GM18526 (cell line): ENCODE measurements around the gene APEX1.

Experiments
- POLR2A ChIP-seq: IDR thresholded peaks from 3 replicates; pipeline ENCODE4 v1.6.1; 2011; ENCODE audit not compliant: insufficient read length; ENCODE audit errors: extremely low read depth

Gene APEX1

DNA sequence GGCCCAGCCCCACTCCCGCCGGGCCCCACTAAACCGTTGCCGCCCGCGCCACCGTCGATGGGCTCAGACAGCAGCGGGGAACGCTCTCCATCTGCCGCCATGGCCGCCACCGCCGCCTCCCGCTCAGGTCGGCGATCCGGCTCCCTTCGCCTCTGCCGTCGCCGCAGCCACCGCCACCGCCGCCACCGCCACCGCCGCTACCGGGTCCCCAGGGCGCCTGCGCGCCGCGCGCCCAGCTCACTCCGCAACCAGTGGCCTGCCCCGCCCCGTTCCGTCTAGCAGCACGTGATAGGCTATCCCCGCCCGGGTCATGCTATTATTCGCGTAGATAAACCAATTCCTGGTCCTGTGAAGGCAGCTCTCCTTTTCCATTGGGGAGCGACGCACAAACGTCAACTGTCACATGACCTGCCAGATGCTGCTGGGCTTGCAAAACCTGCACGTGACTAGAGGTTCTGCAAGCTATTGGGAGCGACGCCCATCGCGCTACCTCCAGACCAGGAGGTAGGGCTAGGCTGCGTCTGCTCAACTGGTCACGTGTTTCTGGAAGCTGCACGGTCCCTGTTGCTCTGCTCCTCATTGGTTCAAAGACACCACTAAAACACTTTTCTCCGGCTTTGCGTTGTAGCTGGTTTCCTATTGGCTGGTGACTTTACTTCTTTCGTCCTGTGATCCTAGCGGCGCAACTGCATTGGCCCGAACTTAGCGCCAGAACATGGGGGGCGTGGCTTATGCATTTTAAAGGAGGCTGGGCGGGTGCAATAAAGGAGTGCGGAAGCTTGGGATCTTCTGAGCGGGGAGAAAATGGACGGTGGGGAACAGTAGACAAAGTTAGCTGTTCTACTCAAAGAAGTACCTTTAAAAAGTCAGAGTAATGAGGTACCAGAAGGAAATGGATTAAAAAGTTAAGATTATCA lies 6.5 kb downstream of the APEX1 start, which contains the start of gene PIP4P1:
PIP4P1 (minus strand) TSS at position 210 of the 917 bp plus-strand sequence; CDS start at position 101, 109 bp downstream.
- peak; percentile 67 for TF ChIP-seq POLR2A

GRCh38 chr14:20468764-20469241 lies 13.8 kb downstream of the APEX1 start:
- TF ChIP-seq POLR2A: no peak

DNA sequence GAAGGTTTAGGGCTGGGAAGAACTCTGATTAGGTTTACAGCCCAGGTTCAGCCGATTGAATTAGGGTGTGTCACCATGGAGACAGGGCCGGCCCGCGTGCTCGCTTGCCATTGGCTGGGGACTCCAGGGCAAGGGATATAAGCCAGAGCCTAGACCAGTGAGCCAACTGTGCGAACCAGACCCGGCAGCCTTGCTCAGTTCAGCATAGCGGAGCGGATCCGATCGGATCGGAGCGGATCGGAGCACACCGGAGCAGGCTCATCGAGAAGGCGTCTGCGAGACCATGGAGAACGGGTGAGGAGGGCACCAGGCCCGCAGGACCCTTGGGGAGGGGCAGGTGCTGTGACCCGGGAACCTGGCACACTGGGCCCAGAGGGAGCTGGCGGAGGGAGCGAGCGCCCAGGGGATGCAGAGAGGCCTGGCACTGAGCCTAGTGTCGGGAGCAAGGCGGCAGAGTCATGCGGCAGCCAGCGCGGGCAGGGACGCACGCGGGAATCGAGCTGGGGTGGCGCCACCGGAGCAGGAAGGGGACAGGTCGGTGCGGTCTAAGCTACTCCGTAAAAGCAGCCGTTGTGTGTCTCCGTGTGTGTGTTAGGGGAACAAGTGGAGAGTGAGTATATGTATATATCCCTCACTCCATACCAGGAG lies 14.3 kb downstream of the APEX1 start, which contains the start of gene PNP:
PNP (plus strand) TSS at position 165 of the 648 bp plus-strand sequence; CDS start at position 284, 119 bp downstream.
- TF ChIP-seq POLR2A: peak; percentile 99

- no peak for TF ChIP-seq POLR2A
These were observed 15.0 kb downstream of the APEX1 start for GRCh38 chr14:20469890-20470602.

GRCh38 chr14:20470603-20470901 lies 15.5 kb downstream of the APEX1 start:
- TF ChIP-seq POLR2A: no peak

- no peak for TF ChIP-seq POLR2A
These were observed 17.6 kb downstream of the APEX1 start for GRCh38 chr14:20472536-20473169.

DNA sequence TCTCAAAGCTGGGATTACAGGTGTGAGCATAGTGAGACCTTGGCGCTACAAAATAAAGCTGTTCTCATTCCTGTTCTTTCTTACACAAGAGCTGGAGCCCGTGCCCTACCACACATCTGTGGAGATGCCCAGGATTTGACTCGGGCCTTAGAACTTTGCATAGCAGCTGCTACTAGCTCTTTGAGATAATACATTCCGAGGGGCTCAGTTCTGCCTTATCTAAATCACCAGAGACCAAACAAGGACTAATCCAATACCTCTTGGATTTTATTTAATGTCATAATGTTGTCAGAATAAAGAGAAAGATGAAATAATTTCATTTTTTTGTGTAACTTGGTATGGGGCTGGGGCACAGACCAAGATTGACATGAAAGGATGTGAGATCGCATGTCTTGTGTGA lies 21.8 kb downstream of the APEX1 start:
- TF ChIP-seq POLR2A: no peak

GRCh38 chr14:20477211-20477876 lies 22.3 kb downstream of the APEX1 start:
- TF ChIP-seq POLR2A: no peak

- TF ChIP-seq POLR2A: no peak
These were observed 23.9 kb downstream of the APEX1 start for GRCh38 chr14:20478894-20479293.

DNA sequence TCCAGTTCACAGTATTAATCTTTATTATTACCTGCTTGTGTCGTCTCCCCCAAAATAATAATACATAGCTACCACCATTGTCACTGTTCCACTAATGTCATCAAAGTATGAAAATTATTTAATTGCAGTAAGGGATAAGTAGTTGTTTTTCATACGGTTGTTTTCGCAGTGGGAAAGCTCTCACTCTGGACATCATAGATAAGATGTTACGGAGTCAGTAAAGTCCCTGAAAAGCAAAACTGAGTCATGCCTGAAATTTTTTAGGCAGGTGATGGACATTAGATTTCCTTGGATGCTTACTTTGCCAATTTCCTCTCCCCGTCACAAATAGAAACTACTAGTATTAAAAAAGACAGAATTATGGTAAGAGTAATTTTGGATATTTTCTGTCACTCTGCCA lies 27.4 kb downstream of the APEX1 start:
- TF ChIP-seq POLR2A: no peak

- TF ChIP-seq POLR2A: no peak
These were observed 30.9 kb downstream of the APEX1 start for GRCh38 chr14:20485900-20486299.

DNA sequence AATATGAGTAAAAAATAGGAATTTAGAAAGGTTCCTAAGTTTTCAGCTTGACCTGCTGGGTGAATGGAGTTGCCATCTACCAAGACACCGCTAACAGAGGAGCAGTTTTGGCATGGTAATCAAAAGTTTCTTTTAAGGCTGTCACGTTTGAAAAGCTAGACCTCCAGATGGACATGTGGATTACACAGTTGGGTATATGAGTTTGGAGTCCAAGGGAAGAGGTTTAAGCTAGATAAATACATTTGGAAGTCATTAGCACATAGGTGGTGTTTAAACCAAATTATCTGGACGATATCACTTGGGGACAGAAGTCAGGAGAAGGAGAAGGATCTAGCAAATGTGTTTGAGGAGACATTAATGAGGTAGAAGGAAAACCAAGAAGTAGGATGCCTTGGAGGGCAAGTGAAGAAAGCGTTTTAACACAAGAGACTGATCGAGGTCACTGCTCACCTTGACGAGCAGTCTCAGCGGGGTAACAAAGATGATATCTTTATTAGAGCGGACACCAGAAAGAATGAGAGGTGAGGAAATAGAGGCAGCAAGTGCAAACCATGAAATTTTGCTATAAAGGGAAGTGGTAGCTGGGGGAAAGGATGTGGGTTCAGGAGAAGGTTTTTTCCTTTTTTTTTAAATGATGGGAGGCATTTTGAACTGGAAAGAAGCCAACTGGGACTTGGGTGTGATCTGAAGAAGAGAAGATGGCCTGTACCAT lies 31.8 kb downstream of the APEX1 start:
- no peak for TF ChIP-seq POLR2A

GRCh38 chr14:20487396-20487725 lies 32.3 kb downstream of the APEX1 start:
- TF ChIP-seq POLR2A: no peak
